HEK293 (cell line): Measurements from ENCODE around the gene SLC6A2.
"Not testable (repeated sequence)": the region's sequence is repeated elsewhere in the genome, so short reads cannot be mapped to it uniquely, and the experiment has no call there.

Source experiments
- ZBTB1 ChIP-seq: fragments of 450-650 bp; formaldehyde crosslinking; IDR thresholded peaks from 2 replicates; pipeline ENCODE4 v1.5.1; 2016; ENCODE audit warnings: missing biosample characterization, missing genetic modification characterization
- ZFP37 ChIP-seq: fragments of 450-650 bp; formaldehyde crosslinking; IDR thresholded peaks from 2 replicates; pipeline ENCODE4 v1.5.1; 2016; ENCODE audit warnings: missing biosample characterization, missing genetic modification characterization

DNA sequence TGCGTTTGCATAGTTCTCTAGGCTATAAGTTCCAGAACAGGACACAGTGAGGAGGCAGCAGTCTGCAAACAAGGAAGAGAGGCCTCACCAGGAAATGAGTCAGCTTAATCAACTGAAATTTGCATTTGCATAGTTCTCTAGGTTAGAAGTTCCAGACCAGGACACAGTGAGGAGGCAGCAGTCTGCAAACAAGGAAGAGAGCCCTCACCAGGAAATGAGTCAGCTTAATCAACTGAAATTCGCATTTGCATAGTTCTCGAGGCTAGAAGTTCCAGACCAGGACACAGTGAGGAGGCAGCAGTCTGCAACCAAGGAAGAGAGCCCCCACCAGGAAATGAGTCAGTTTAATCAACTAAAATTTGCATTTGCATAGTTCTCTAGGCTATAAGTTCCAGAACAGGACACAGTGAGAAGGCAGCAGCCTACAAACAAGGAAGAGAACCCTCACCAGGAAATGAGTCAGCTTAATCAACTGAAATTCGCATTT is 97.4 kb downstream of the SLC6A2 start:
- not testable (repeated sequence) for TF ChIP-seq ZFP37, ZBTB1 (tag by site-specific recombination)
